Endothelial cell (in vitro differentiated cells): ENCODE results near the gene USP21. TPM values are rescaled to one million over a fixed set of nuclear protein-coding genes. Genes with fewer than 3 reads are reported as not detected.

Experiments
- DNase-seq: peaks from one replicate; pipeline ENCODE4 v3.0.0; 2021; ENCODE audit warnings: low spot score
- H3K27ac Mint-ChIP-seq: one replicate; pipeline ENCODE4 v1.8.0; 2021; ENCODE audit warnings: mixed read lengths, inconsistent platforms; ENCODE audit not compliant: unreplicated experiment
- H3K27me3 Mint-ChIP-seq: one replicate; pipeline ENCODE4 v1.8.0; 2021; ENCODE audit warnings: mild to moderate bottlenecking, moderate library complexity, mixed read lengths, inconsistent platforms; ENCODE audit not compliant: unreplicated experiment
- H3K36me3 Mint-ChIP-seq: one replicate; pipeline ENCODE4 v1.8.0; 2021; ENCODE audit warnings: mild to moderate bottlenecking, low read depth, mixed read lengths, inconsistent platforms; ENCODE audit not compliant: unreplicated experiment
- H3K4me1 Mint-ChIP-seq: one replicate; pipeline ENCODE4 v1.8.0; 2021; ENCODE audit warnings: mild to moderate bottlenecking, mixed read lengths, inconsistent platforms; ENCODE audit not compliant: unreplicated experiment
- H3K4me3 Mint-ChIP-seq: one replicate; pipeline ENCODE4 v1.8.0; 2021; ENCODE audit warnings: mild to moderate bottlenecking, mixed read lengths, inconsistent platforms; ENCODE audit not compliant: unreplicated experiment
- H3K9me3 Mint-ChIP-seq: one replicate; pipeline ENCODE4 v1.8.0; 2021; ENCODE audit warnings: mixed read lengths, inconsistent platforms; ENCODE audit not compliant: unreplicated experiment
- CTCF ChIP-seq: fragments of 200-600 bp; sonication (generic); IDR thresholded peaks from one replicate; pipeline ENCODE4 v1.5.0; 2021; ENCODE audit warnings: antibody characterized with exemption; ENCODE audit not compliant: unreplicated experiment
- total RNA-seq: library from RNA; stranded (reverse); fragmentation: NEBNext Ultra II Directional; extraction: Animal tissue kit (Norgen Biotek cat#: 25700); gene quantifications from one replicate; pipeline ENCODE4 v1.2.1, GENCODE V29; 2021; ENCODE audit not compliant: unreplicated experiment

The USP21 gene
- total RNA-seq, 1 donor from 2014 or later, result 22.2 TPM

- TF ChIP-seq CTCF, result no peak
- Mint-ChIP-seq H3K27ac (no peak overlapping the region), H3K4me3 (no peak overlapping the region), H3K9me3 (no peaks in the 10 kb centered on the region), H3K4me1 (peaks cover 18% of the 10 kb centered on the region), H3K36me3 (peaks cover 52% of the 10 kb centered on the region), H3K27me3 (peaks cover 14% of the 10 kb centered on the region)
- no peak for DNase-seq
These were observed 12.4 kb downstream of the USP21 start for GRCh38 chr1:161171696-161172095.

GRCh38 chr1:161172349-161172748, 13.0 kb downstream of the USP21 start:
- Mint-ChIP-seq H3K27ac (no peak overlapping the region), H3K36me3 (peaks cover 52% of the 10 kb centered on the region), H3K4me1 (peaks cover 17% of the 10 kb centered on the region)

GRCh38 chr1:161172776-161173376, 13.6 kb downstream of the USP21 start:
- Mint-ChIP-seq H3K36me3 (peaks cover 52% of the 10 kb centered on the region), H3K4me3 (no peak overlapping the region), H3K9me3 (no peaks in the 10 kb centered on the region), H3K27ac (no peak overlapping the region), H3K4me1 (peaks cover 19% of the 10 kb centered on the region), H3K27me3 (peaks cover 14% of the 10 kb centered on the region)
- TF ChIP-seq CTCF, result no peak
- DNase-seq, result no peak

More at GRCh38 chr1:161172349-161172748, 13.0 kb downstream of the USP21 start:
- Mint-ChIP-seq H3K27me3 (peaks cover 14% of the 10 kb centered on the region), H3K9me3 (no peaks in the 10 kb centered on the region), H3K4me3 (no peak overlapping the region)
- no peak for TF ChIP-seq CTCF
- no peak for DNase-seq

- no peak for TF ChIP-seq CTCF
- H3K27ac Mint-ChIP-seq, result no peak overlapping the region
- H3K27me3 Mint-ChIP-seq, result peaks cover 14% of the 10 kb centered on the region
These were observed 14.4 kb downstream of the USP21 start for GRCh38 chr1:161173711-161174110.

GRCh38 chr1:161174911-161175310, 15.6 kb downstream of the USP21 start:
- H3K9me3 Mint-ChIP-seq, result no peaks in the 10 kb centered on the region
- peaks cover 25% of the 10 kb centered on the region for H3K4me1 Mint-ChIP-seq
- no peak overlapping the region for H3K27ac Mint-ChIP-seq
- H3K27me3 Mint-ChIP-seq, result peaks cover 14% of the 10 kb centered on the region
- no peak overlapping the region for H3K4me3 Mint-ChIP-seq
- no peak for DNase-seq
- H3K36me3 Mint-ChIP-seq, result peaks cover 43% of the 10 kb centered on the region
- no peak for TF ChIP-seq CTCF

More at GRCh38 chr1:161173711-161174110, 14.4 kb downstream of the USP21 start:
- DNase-seq, result no peak
- H3K4me1 Mint-ChIP-seq, result peaks cover 25% of the 10 kb centered on the region
- H3K9me3 Mint-ChIP-seq, result no peaks in the 10 kb centered on the region
- H3K36me3 Mint-ChIP-seq, result peaks cover 48% of the 10 kb centered on the region
- no peak overlapping the region for H3K4me3 Mint-ChIP-seq
